Endothelial cell (in vitro differentiated cells): ENCODE data around the gene CIAO2B. TPM values are rescaled to one million over a fixed set of nuclear protein-coding genes. Genes with fewer than 3 reads are reported as not detected.

Experiments
- DNase-seq: peaks from one replicate; pipeline ENCODE4 v3.0.0; 2021; ENCODE audit warnings: low spot score
- H3K27ac Mint-ChIP-seq: one replicate; pipeline ENCODE4 v1.8.0; 2021; ENCODE audit warnings: mixed read lengths, inconsistent platforms; ENCODE audit not compliant: unreplicated experiment
- H3K27me3 Mint-ChIP-seq: one replicate; pipeline ENCODE4 v1.8.0; 2021; ENCODE audit warnings: mild to moderate bottlenecking, moderate library complexity, mixed read lengths, inconsistent platforms; ENCODE audit not compliant: unreplicated experiment
- H3K36me3 Mint-ChIP-seq: one replicate; pipeline ENCODE4 v1.8.0; 2021; ENCODE audit warnings: mild to moderate bottlenecking, low read depth, mixed read lengths, inconsistent platforms; ENCODE audit not compliant: unreplicated experiment
- H3K4me1 Mint-ChIP-seq: one replicate; pipeline ENCODE4 v1.8.0; 2021; ENCODE audit warnings: mild to moderate bottlenecking, mixed read lengths, inconsistent platforms; ENCODE audit not compliant: unreplicated experiment
- H3K4me3 Mint-ChIP-seq: one replicate; pipeline ENCODE4 v1.8.0; 2021; ENCODE audit warnings: mild to moderate bottlenecking, mixed read lengths, inconsistent platforms; ENCODE audit not compliant: unreplicated experiment
- H3K9me3 Mint-ChIP-seq: one replicate; pipeline ENCODE4 v1.8.0; 2021; ENCODE audit warnings: mixed read lengths, inconsistent platforms; ENCODE audit not compliant: unreplicated experiment
- CTCF ChIP-seq: fragments of 200-600 bp; sonication (generic); IDR thresholded peaks from one replicate; pipeline ENCODE4 v1.5.0; 2021; ENCODE audit warnings: antibody characterized with exemption; ENCODE audit not compliant: unreplicated experiment
- total RNA-seq: library from RNA; stranded (reverse); fragmentation: NEBNext Ultra II Directional; extraction: Animal tissue kit (Norgen Biotek cat#: 25700); gene quantifications from one replicate; pipeline ENCODE4 v1.2.1, GENCODE V29; 2021; ENCODE audit not compliant: unreplicated experiment

Gene CIAO2B
- total RNA-seq, 1 donor from 2014 or later = 38.8 TPM

GRCh38 chr16:66926961-66927436 is 7.2 kb downstream of the CIAO2B start:
- no peak overlapping the region for H3K27ac Mint-ChIP-seq
- H3K27me3 Mint-ChIP-seq = peaks cover 20% of the 10 kb centered on the region
- no peak overlapping the region for H3K4me3 Mint-ChIP-seq

GRCh38 chr16:66926171-66926947 is 7.8 kb downstream of the CIAO2B start:
- H3K9me3 Mint-ChIP-seq = no peaks in the 10 kb centered on the region
- DNase-seq = no peak
- H3K4me3 Mint-ChIP-seq = no peak overlapping the region
- TF ChIP-seq CTCF = no peak
- no peak overlapping the region for H3K27ac Mint-ChIP-seq
- no peaks in the 10 kb centered on the region for H3K36me3 Mint-ChIP-seq
- peaks cover 20% of the 10 kb centered on the region for H3K27me3 Mint-ChIP-seq
- H3K4me1 Mint-ChIP-seq = no peaks in the 10 kb centered on the region

More at GRCh38 chr16:66926961-66927436, 7.2 kb downstream of the CIAO2B start:
- H3K9me3 Mint-ChIP-seq = no peaks in the 10 kb centered on the region
- no peak for TF ChIP-seq CTCF
- no peaks in the 10 kb centered on the region for H3K4me1 Mint-ChIP-seq
- H3K36me3 Mint-ChIP-seq = no peaks in the 10 kb centered on the region
- no peak for DNase-seq

- no peak within 1 kb of the TSS for H3K27ac Mint-ChIP-seq
- DNase-seq = no peak
- H3K36me3 Mint-ChIP-seq = no peaks in the 10 kb centered on the region
- H3K9me3 Mint-ChIP-seq = no peaks in the 10 kb centered on the region
- H3K4me1 Mint-ChIP-seq = no peaks in the 10 kb centered on the region
- peaks cover 20% of the 10 kb centered on the region for H3K27me3 Mint-ChIP-seq
- no peak for TF ChIP-seq CTCF
- H3K4me3 Mint-ChIP-seq = no peak within 1 kb of the TSS
Measured at GRCh38 chr16:66925322-66925840, 8.8 kb downstream of the CIAO2B start, which contains the start of gene RRAD. Gene RRAD (minus strand): TSS chr16:66925535. CDS start chr16:66925179, 356 bp downstream.

- Mint-ChIP-seq H3K27me3 (peaks cover 20% of the 10 kb centered on the region), H3K4me3 (no peak overlapping the region), H3K4me1 (no peaks in the 10 kb centered on the region), H3K36me3 (no peaks in the 10 kb centered on the region), H3K9me3 (no peaks in the 10 kb centered on the region), H3K27ac (no peak overlapping the region)
- peak; percentile 49 for TF ChIP-seq CTCF
- DNase-seq = peak; percentile 69
Measured at GRCh38 chr16:66924527-66925321, 9.5 kb downstream of the CIAO2B start.
